GM19463 (cell line): ENCODE data around the gene MAP3K20.
"Not testable (repeated sequence)": the region's sequence is repeated elsewhere in the genome, so short reads cannot be mapped to it uniquely, and the experiment has no call there.

Experiments
- ATAC-seq: cut with Tn5 transposase; IDR thresholded peaks from one replicate; pipeline ENCODE4 v1.9.1; 2021; ENCODE audit warnings: mild to moderate bottlenecking, moderate library complexity; ENCODE audit not compliant: unreplicated experiment

The MAP3K20 gene

GRCh38 chr2:173086518-173087213, 11.0 kb downstream of the MAP3K20 start:
- ATAC-seq, result no peak

GRCh38 chr2:173087214-173087581, 11.6 kb downstream of the MAP3K20 start:
- ATAC-seq, result no peak

- no peak for ATAC-seq
These were observed 12.3 kb downstream of the MAP3K20 start for GRCh38 chr2:173087793-173088496.

- no peak for ATAC-seq
These were observed 14.7 kb downstream of the MAP3K20 start for GRCh38 chr2:173090276-173090877.

- ATAC-seq, result no peak
These were observed 15.5 kb downstream of the MAP3K20 start for GRCh38 chr2:173090973-173091660.

- ATAC-seq, result no peak
These were observed 16.3 kb downstream of the MAP3K20 start for GRCh38 chr2:173091910-173092309.

GRCh38 chr2:173092844-173093402, 17.3 kb downstream of the MAP3K20 start:
- ATAC-seq, result no peak

- not testable (repeated sequence) for ATAC-seq
These were observed 18.0 kb downstream of the MAP3K20 start for GRCh38 chr2:173093617-173094016.

GRCh38 chr2:173094731-173095130, 19.1 kb downstream of the MAP3K20 start:
- no peak for ATAC-seq

GRCh38 chr2:173095356-173095755, 19.7 kb downstream of the MAP3K20 start:
- no peak for ATAC-seq

GRCh38 chr2:173099271-173099670, 23.6 kb downstream of the MAP3K20 start:
- no peak for ATAC-seq

- no peak for ATAC-seq
These were observed 24.2 kb downstream of the MAP3K20 start for GRCh38 chr2:173099804-173100203.

GRCh38 chr2:173101687-173102086, 26.0 kb downstream of the MAP3K20 start:
- ATAC-seq, result peak; percentile 82

- no peak for ATAC-seq
These were observed 28.5 kb downstream of the MAP3K20 start for GRCh38 chr2:173104156-173104555.

- ATAC-seq, result no peak
These were observed 31.4 kb downstream of the MAP3K20 start for GRCh38 chr2:173106959-173107628.

GRCh38 chr2:173107629-173108022, 32.0 kb downstream of the MAP3K20 start:
- ATAC-seq, result no peak

- ATAC-seq, result no peak
These were observed 33.9 kb downstream of the MAP3K20 start for GRCh38 chr2:173109253-173110188.

- ATAC-seq, result no peak
These were observed 42.0 kb downstream of the MAP3K20 start for GRCh38 chr2:173117678-173118077.

GRCh38 chr2:173118395-173118794, 42.7 kb downstream of the MAP3K20 start:
- no peak for ATAC-seq
